Measurements from ENCODE around the gene LIM2. TPM values are rescaled to one million over a fixed set of nuclear protein-coding genes. Genes with fewer than 3 reads are reported as not detected.

Gene LIM2
- total and polyA plus RNA-seq, 11 donors: not detected

DNA sequence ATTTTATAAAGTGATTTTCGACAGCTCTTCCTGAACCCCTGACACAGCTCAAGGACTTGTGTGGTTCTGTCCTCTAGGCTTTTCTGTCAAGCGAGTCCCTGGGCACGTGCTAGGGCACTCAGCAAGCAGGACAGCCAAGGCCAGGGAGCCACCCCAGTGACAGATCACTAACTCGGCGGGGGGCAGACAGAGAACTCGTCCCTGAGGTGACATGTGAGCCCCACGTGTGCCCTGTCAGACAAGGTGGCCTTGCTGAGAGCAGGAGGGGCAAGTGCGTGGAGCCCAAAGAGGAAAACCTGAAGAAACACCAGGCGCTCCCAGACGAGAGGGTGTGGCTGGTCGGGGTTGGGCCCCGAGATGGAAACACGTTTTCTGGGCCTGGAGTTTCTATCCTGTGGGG, 26.5 kb downstream of the LIM2 start:
- no peaks in the 10 kb centered on the region for H3K27me3 ChIP-seq
- TF ChIP-seq, protein P1, sequence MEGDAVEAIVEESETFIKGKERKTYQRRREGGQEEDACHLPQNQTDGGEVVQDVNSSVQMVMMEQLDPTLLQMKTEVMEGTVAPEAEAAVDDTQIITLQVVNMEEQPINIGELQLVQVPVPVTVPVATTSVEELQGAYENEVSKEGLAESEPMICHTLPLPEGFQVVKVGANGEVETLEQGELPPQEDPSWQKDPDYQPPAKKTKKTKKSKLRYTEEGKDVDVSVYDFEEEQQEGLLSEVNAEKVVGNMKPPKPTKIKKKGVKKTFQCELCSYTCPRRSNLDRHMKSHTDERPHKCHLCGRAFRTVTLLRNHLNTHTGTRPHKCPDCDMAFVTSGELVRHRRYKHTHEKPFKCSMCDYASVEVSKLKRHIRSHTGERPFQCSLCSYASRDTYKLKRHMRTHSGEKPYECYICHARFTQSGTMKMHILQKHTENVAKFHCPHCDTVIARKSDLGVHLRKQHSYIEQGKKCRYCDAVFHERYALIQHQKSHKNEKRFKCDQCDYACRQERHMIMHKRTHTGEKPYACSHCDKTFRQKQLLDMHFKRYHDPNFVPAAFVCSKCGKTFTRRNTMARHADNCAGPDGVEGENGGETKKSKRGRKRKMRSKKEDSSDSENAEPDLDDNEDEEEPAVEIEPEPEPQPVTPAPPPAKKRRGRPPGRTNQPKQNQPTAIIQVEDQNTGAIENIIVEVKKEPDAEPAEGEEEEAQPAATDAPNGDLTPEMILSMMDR (IDR thresholded peaks at IDR 0.05): no peak
- TF ChIP-seq POLR2A (IDR thresholded peaks at IDR 0.05): no peak
- intact Hi-C loops (cut with DNase I): loop anchor here in 1 of 10 donors (10.0 kb wide), 1 partner anchor 434 kb away; the partner anchor contains the start of gene FPR3
- 76 to 85% (median 81%) methylated on average over 13 of the region's 13 CpGs for WGBS, 4 donors
- H3K4me3 ChIP-seq: no peak overlapping the region
- ATAC-seq (no peak), DNase-seq (peak in 1 of 5 donors; percentile 52)
- H3K27ac ChIP-seq: peak overlapping the region in 2 of 12 donors; percentile 93 to 98
- H3K36me3 ChIP-seq: peaks cover 0 to 6% (median 0%) of the 10 kb centered on the region in 9 donors
- H3K4me1 ChIP-seq: peaks cover 2 to 32% (median 16%) of the 10 kb centered on the region in 12 donors
- H3K9me3 ChIP-seq: no peaks in the 10 kb centered on the region

DNA sequence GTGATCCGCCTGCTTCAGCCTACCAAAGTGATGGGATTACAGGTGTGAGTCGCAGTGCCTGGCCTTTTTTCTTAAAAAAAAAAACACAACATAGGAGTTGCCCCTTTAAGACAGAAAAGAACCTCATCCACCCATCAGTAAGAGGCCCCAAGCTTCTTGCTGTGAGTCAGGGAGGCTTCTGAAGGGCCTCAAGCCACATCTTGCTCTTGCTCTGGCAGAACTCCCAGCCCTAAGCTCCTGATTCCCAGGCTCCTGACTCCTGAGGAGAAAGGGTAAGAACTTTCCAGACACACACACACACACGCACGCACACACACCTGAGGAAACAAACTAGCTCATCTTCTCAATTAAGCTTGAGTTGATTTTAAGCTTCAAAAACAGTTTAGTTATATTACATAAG, 28.5 kb downstream of the LIM2 start:
- intact Hi-C loops (cut with DNase I): no loop called here

DNA sequence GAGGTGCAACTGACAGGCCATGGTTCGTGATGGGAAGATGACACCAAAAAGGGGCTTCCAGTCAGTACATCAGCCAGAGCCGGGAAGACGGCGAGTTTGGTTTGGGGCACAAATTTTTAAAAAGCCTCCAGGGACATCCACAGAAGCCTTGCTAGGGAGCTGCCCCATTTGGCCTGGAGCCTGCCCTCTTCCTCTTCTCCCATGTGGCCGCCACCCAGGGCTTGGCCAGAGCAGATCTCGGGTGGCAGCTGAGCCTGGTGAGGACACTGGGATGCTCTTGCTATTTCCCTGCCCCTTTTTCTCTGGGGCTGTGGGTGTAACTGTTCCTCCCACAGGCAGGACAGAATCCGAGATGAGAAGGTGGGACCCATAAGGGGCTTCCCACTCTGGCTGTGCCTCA, 29.8 kb downstream of the LIM2 start:
- H3K4me3 ChIP-seq: no peak overlapping the region
- WGBS, 4 donors: 79 to 87% (median 84%) methylated on average over 7 of the region's 7 CpGs
- H3K27me3 ChIP-seq: no peaks in the 10 kb centered on the region
- peaks cover 0 to 18% (median 2%) of the 10 kb centered on the region in 12 donors for H3K4me1 ChIP-seq
- TF ChIP-seq POLR2A (IDR thresholded peaks at IDR 0.05): no peak
- TF ChIP-seq, protein P1 (IDR thresholded peaks at IDR 0.05): no peak
- no peak for DNase-seq
- H3K27ac ChIP-seq: no peak overlapping the region
- peaks cover 0 to 6% (median under 1%) of the 10 kb centered on the region in 9 donors for H3K36me3 ChIP-seq
- no peak for ATAC-seq
- H3K9me3 ChIP-seq: no peaks in the 10 kb centered on the region
- intact Hi-C loops (cut with DNase I): no loop called here

More for the DNA sequence above, 28.5 kb downstream of the LIM2 start:
- H3K4me1 ChIP-seq: peaks cover 0 to 27% (median 7%) of the 10 kb centered on the region in 12 donors
- ATAC-seq: no peak
- 96 to 99% (median 97%) methylated on average over 4 of the region's 4 CpGs for WGBS, 4 donors
- no peaks in the 10 kb centered on the region for H3K9me3 ChIP-seq
- no peak overlapping the region for H3K4me3 ChIP-seq
- H3K36me3 ChIP-seq: peaks cover 0 to 6% (median 0%) of the 10 kb centered on the region in 9 donors
- no peak for DNase-seq
- no peaks in the 10 kb centered on the region for H3K27me3 ChIP-seq
- TF ChIP-seq, protein P1 (IDR thresholded peaks at IDR 0.05): no peak
- no peak for TF ChIP-seq POLR2A (IDR thresholded peaks at IDR 0.05)
- no peak overlapping the region for H3K27ac ChIP-seq

DNA sequence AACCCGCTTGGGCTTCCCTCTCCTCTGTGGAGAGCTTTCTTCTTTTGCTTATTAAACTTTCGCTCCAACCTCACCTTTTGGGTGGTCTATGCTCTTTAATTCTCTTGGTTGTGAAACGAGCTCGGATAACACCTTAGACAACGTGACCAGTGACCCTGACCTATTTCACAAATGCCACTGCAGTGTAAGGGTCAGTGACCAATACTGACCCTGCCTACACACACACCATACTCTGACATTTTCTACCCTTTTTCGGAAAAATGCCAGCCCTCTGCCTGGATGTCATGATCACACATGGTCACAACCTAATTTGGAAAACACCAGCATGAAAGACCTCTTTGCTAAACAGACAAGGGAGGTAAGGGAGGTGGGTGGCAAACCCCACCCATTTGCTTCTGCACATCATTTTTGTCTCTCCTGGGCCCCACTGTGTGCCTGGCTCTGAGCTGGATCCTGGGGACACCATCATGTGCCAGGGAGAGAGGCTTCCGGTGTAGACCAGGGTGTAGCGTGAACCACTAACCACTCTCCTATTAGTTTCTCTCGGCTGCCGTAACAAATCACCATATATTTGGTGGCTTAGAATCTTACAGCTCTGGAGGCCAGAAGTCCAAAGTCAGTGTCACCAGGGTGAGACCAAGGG, 31.5 kb downstream of the LIM2 start:
- Histone ChIP-seq H3K9me3 (no peaks in the 10 kb centered on the region), H3K4me3 (no peak overlapping the region), H3K4me1 (peaks cover 0 to 10% (median 0%) of the 10 kb centered on the region in 12 donors), H3K27me3 (no peaks in the 10 kb centered on the region), H3K36me3 (peaks cover 0 to 23% (median 15%) of the 10 kb centered on the region in 9 donors), H3K27ac (no peak overlapping the region)
- TF ChIP-seq, protein P1 (IDR thresholded peaks at IDR 0.05): no peak
- TF ChIP-seq POLR2A (IDR thresholded peaks at IDR 0.05): no peak
- ATAC-seq (no peak), DNase-seq (no peak)
- WGBS, 4 donors: 96 to 98% (median 97%) methylated on average over 10 of the region's 10 CpGs
- intact Hi-C loops (cut with DNase I): no loop called here
